Left ventricle myocardium inferior (tissue), 1 donor: ENCODE results near the gene MFSD6. TPM values are rescaled to one million over a fixed set of nuclear protein-coding genes. Genes with fewer than 3 reads are reported as not detected.
A peak's percentile ranks its signal among the peaks of the same experiment; 100 is the strongest.

Experiments used
- DNase-seq: peaks from one replicate; pipeline ENCODE4 v3.0.0-alpha.2; 2020
- H3K27ac ChIP-seq: fragments of 200-600 bp; replicated peaks from 2 replicates; pipeline ENCODE4 v1.8.0; 2021
- H3K27me3 ChIP-seq: fragments of 200-600 bp; 2 replicates; pipeline ENCODE4 v1.8.0; 2021; ENCODE audit warnings: low read depth
- H3K36me3 ChIP-seq: fragments of 200-600 bp; 2 replicates; pipeline ENCODE4 v1.8.0; 2021
- H3K4me1 ChIP-seq: fragments of 200-600 bp; 2 replicates; pipeline ENCODE4 v1.8.0; 2021
- H3K4me3 ChIP-seq: fragments of 200-600 bp; 2 replicates; pipeline ENCODE4 v1.8.0; 2021; ENCODE audit warnings: mild to moderate bottlenecking, moderate library complexity
- H3K9me3 ChIP-seq: fragments of 200-600 bp; replicated peaks from 2 replicates; pipeline ENCODE4 v1.8.0; 2021
- intact Hi-C: fragments of 100-400 bp; cut with micrococcal nuclease; formaldehyde crosslinking; loops from one replicate; pipeline ENCODE4 v1.11.0; 2022
- total RNA-seq: library from RNA; stranded (reverse); fragmentation: NEBNext Ultra II Directional; extraction: Animal tissue kit (Norgen Biotek cat#: 25700); gene quantifications from one replicate; pipeline ENCODE4 v1.2.1, GENCODE V29; 2021
- TF ChIP-seq, protein P1 (sequence below): fragments of 200-600 bp; IDR thresholded peaks from 2 replicates; pipeline ENCODE4 v1.8.0; 2021; ENCODE audit warnings: antibody characterized with exemption, mild to moderate bottlenecking, borderline replicate concordance
- donor health status: DM: no; HTN: yes; CAD: no; lungs with severe emphysema.

MFSD6 gene
- total RNA-seq, 1 donor from 2014 or later, result 21.4 TPM

DNA sequence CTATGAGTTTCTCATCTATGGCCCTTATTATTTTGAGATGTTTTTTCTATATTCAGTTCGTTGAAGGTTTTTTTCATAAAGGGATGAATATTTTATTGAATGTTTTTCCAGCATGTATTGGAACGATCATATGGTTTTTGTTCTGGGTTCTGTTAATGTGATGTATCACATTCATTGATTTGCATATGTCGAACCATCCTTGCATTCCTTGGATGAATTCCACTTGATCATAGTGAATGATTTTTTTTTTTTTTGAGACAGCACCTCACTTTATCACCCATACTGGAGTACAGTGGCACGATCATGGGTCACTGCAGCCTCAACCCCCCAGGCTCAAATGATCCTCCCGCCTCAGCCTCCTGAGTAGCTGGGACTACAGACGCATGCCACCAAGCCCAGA is 131.9 kb downstream of the MFSD6 start:
- H3K27ac ChIP-seq, result no peak overlapping the region
- intact Hi-C loops, result no loop called here
- no peak for DNase-seq
- H3K4me3 ChIP-seq, result no peak overlapping the region
- peaks cover 8% of the 10 kb centered on the region for H3K36me3 ChIP-seq
- H3K9me3 ChIP-seq, result peaks cover 60% of the 10 kb centered on the region
- TF ChIP-seq, protein P1, sequence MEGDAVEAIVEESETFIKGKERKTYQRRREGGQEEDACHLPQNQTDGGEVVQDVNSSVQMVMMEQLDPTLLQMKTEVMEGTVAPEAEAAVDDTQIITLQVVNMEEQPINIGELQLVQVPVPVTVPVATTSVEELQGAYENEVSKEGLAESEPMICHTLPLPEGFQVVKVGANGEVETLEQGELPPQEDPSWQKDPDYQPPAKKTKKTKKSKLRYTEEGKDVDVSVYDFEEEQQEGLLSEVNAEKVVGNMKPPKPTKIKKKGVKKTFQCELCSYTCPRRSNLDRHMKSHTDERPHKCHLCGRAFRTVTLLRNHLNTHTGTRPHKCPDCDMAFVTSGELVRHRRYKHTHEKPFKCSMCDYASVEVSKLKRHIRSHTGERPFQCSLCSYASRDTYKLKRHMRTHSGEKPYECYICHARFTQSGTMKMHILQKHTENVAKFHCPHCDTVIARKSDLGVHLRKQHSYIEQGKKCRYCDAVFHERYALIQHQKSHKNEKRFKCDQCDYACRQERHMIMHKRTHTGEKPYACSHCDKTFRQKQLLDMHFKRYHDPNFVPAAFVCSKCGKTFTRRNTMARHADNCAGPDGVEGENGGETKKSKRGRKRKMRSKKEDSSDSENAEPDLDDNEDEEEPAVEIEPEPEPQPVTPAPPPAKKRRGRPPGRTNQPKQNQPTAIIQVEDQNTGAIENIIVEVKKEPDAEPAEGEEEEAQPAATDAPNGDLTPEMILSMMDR, result no peak
- H3K27me3 ChIP-seq, result no peaks in the 10 kb centered on the region
- H3K4me1 ChIP-seq, result peaks cover 10% of the 10 kb centered on the region

DNA sequence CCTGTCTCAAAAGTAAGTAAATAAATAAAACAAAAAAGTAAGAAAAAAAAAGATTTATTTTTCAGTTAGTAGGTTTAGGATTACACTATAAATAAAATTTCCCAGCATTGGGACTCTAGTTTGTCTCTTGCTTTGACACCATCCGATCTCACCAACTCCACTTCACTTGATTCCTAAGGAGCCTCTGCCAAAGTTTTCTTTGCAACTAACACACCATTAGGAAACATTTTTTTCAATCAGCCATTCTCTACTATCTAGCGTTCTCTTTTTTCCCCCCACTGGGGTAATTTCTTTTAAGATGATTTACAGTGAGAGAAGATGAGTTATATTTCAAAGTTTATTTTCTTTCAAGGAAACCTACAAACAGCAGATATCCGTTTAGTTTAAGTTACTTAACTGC is 136.9 kb downstream of the MFSD6 start:
- Histone ChIP-seq H3K4me3 (peak overlapping the region; percentile 33), H3K4me1 (no peaks in the 10 kb centered on the region), H3K36me3 (peaks cover 6% of the 10 kb centered on the region), H3K27ac (peak overlapping the region; percentile 51), H3K9me3 (peaks cover 24% of the 10 kb centered on the region), H3K27me3 (no peaks in the 10 kb centered on the region)
- DNase-seq, result no peak
- intact Hi-C loops, result no loop called here
- TF ChIP-seq, protein P1, result no peak

DNA sequence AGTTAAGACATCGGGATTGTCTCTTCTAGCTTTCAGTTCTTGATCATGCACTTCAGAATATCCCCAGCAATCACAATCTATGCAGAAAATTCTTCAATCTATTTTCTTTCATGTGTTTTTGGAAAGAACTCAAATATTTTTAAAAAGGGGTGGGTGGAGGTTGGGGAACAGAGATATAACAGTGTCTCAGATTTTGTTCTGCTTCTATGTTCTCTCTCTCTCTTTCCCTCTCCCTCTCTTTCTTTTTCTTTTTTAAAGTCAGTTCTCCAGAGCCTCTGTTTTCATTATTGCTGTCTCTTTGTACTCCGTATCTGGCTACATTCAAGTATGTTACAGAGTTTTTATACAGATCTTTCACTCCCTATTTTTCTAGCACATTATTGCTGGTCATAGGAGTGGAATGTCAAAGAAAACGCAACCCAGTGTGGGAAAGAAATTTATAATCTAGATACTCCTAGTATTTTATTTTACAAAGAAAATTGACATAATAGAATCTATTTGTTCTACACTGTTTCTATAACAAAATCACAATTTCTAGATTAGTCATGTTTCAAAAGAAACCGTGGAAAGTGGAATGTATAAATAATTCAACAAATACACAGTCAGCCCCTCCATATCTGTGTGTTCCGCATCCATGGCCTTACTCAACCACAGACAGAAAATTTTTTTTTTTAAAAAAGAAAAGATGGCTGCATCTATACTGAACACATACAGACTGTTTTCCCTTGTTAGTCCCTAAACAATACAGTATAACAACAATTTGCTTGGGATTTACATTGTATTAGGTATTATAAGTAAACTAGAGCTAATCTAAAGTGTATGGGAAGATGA is 137.6 kb downstream of the MFSD6 start:
- TF ChIP-seq, protein P1, result no peak
- Histone ChIP-seq H3K27me3 (no peaks in the 10 kb centered on the region), H3K36me3 (no peaks in the 10 kb centered on the region), H3K4me3 (peak overlapping the region; percentile 33), H3K9me3 (peaks cover 18% of the 10 kb centered on the region), H3K27ac (peak overlapping the region; percentile 51), H3K4me1 (no peaks in the 10 kb centered on the region)
- intact Hi-C loops, result no loop called here
- DNase-seq, result no peak

DNA sequence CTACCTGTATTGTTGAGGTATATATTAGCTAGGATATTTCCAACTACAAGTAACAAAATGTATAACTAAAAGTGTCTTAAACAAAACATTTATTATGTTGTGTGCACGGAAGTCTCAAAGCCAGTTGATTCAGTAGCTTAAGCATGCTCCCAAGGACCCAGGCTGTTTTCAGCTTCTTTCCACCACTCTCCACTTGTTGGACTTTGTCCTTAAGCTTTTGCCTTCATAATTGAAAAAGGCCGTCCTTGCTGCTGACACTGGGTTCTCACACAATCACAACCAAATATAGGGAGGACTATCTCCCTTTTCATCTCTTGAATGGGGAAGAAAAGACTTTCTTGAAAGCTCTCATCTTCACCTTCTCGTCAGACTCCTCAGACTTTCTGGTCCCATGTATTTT is 138.6 kb downstream of the MFSD6 start:
- peaks cover 8% of the 10 kb centered on the region for H3K9me3 ChIP-seq
- TF ChIP-seq, protein P1, result no peak
- DNase-seq, result no peak
- no peak overlapping the region for H3K27ac ChIP-seq
- H3K4me3 ChIP-seq, result no peak overlapping the region
- H3K27me3 ChIP-seq, result no peaks in the 10 kb centered on the region
- intact Hi-C loops, result no loop called here
- no peaks in the 10 kb centered on the region for H3K36me3 ChIP-seq
- H3K4me1 ChIP-seq, result peaks cover 4% of the 10 kb centered on the region

DNA sequence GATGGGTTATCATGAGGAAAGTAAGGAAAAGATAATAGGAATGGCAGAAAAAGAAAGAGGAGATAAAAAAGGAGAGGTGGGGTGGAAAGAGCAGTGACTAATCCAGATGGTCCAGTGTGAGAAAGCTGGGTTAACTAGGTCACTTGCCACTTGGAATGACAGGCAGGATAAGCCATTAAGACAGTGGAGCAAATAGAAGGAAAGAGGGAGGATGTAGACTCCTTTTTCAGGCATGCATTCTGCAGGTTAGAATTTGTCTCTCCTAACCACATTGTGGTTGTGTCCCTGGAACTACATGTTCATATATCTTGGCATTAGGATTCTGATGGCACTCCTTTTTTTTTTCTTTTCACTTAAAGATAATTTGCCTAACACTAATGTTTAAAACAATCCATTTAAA is 139.7 kb downstream of the MFSD6 start:
- no peak for DNase-seq
- Histone ChIP-seq H3K4me3 (no peak overlapping the region), H3K4me1 (peaks cover 8% of the 10 kb centered on the region), H3K27ac (no peak overlapping the region), H3K27me3 (no peaks in the 10 kb centered on the region), H3K36me3 (no peaks in the 10 kb centered on the region), H3K9me3 (no peaks in the 10 kb centered on the region)
- intact Hi-C loops, result no loop called here
- TF ChIP-seq, protein P1, result no peak
